Activated naive CD8-positive, alpha-beta T cell treated with anti-CD3 and anti-CD28 coated beads, Interleukin-2, amount 50 U/mL, for 24 hours (primary cell): ENCODE measurements around the gene TP53.

Experiments
- ATAC-seq: fragments of 150-1000 bp; cut with Tn5 transposase; one replicate; pipeline ENCODE4 v1.10.0; 2021
- DNase-seq: peaks from one replicate; pipeline ENCODE4 v3.0.0; 2021
- H3K27ac Mint-ChIP-seq: one replicate; pipeline ENCODE4 v1.8.0; 2021; ENCODE audit warnings: mild to moderate bottlenecking, mixed read lengths
- H3K27me3 Mint-ChIP-seq: one replicate; pipeline ENCODE4 v1.8.0; 2021; ENCODE audit warnings: mixed read lengths
- H3K36me3 Mint-ChIP-seq: one replicate; pipeline ENCODE4 v1.8.0; 2021; ENCODE audit warnings: low read depth, mixed read lengths
- H3K4me1 Mint-ChIP-seq: one replicate; pipeline ENCODE4 v1.8.0; 2021; ENCODE audit warnings: mixed read lengths
- H3K4me3 Mint-ChIP-seq: one replicate; pipeline ENCODE4 v1.8.0; 2021; ENCODE audit warnings: mild to moderate bottlenecking, moderate library complexity, mixed read lengths
- H3K9me3 Mint-ChIP-seq: one replicate; pipeline ENCODE4 v1.8.0; 2021; ENCODE audit warnings: mixed read lengths

TP53 gene

DNA sequence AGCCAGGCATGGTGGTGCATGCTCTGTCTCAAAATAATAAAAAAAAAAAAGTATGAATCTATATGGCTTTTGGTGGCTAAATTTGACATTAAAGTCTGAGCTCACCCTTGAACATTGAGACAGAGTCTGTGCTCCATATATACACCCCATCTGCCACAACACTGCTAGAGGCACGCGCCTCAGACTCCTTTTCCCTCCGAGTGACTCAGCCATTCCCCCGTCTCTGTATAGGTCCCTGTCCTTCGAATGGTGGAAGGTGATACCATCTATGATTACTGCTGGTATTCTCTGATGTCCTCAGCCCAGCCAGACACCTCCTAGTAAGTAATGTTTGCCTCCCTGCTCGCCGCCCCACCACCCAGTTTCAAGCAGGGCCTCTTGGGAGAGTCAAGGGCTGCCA is 13.2 kb upstream of the TP53 start:
- Mint-ChIP-seq H3K9me3 (no peaks in the 10 kb centered on the region), H3K4me1 (peaks cover 13% of the 10 kb centered on the region), H3K27ac (no peak overlapping the region), H3K36me3 (peaks cover 39% of the 10 kb centered on the region), H3K4me3 (no peak overlapping the region), H3K27me3 (peaks cover 14% of the 10 kb centered on the region)
- ATAC-seq (no peak), DNase-seq (no peak)

DNA sequence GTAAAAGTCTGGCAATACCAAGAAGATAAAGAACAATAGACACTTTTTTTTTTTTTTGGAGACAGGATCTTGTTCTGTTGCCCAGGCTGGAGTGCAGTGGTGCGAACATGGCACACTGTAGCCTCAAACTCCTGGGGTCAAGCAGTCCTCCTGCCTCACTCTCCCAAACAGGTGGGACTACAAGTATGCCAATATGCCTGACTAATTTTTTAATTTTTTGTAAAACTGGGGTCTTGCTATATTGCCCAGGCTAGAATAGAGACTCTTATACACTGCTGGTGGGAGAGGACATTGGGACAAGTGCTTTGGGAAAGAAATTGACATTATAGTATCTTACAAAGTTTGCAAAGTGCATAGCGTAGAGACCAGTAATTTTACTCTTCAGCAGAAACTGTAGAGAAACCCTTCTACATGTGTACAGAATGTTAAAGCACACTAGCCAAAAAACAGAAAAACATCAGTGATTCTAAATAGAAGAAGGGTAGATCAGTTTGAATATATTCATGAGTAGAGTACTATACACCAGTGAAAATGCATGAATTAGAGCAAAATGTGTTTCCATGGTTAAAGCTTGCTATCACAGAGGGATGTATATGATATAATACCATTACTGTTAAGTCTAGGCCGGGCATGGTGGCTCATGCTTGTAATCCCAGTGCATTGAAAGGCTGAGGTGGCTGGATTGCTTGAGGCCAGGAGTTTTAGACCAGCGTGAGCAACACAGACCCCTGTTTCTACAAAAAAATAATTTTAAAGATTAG is 10.7 kb upstream of the TP53 start:
- ATAC-seq (no peak), DNase-seq (no peak)
- Mint-ChIP-seq H3K9me3 (no peaks in the 10 kb centered on the region), H3K27ac (no peak overlapping the region), H3K4me1 (no peaks in the 10 kb centered on the region), H3K36me3 (peaks cover 54% of the 10 kb centered on the region), H3K27me3 (no peaks in the 10 kb centered on the region), H3K4me3 (no peak overlapping the region)

DNA sequence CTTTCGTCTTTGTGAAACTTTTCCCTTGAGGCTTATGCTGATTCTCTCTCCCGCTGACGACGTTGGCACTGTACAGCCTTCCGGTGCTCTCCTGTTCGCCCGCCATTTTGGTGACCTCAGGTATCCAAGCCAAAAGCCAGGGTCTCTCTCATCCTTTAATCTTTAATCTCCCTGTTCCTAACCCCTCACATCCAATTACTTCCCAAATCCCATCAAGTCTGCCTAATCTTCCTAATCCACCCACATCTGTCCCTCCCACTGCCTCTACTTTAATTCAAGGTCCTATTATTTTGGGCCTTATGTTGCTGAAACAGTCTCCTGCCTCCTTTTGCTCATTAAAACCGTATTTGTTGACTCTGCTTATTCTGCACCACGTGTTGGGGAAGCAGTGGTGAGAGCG is 8.3 kb upstream of the TP53 start:
- Mint-ChIP-seq H3K36me3 (peaks cover 54% of the 10 kb centered on the region), H3K9me3 (no peaks in the 10 kb centered on the region), H3K4me3 (no peak overlapping the region), H3K4me1 (no peaks in the 10 kb centered on the region), H3K27ac (no peak overlapping the region), H3K27me3 (no peaks in the 10 kb centered on the region)
- ATAC-seq = no peak
- no peak for DNase-seq

DNA sequence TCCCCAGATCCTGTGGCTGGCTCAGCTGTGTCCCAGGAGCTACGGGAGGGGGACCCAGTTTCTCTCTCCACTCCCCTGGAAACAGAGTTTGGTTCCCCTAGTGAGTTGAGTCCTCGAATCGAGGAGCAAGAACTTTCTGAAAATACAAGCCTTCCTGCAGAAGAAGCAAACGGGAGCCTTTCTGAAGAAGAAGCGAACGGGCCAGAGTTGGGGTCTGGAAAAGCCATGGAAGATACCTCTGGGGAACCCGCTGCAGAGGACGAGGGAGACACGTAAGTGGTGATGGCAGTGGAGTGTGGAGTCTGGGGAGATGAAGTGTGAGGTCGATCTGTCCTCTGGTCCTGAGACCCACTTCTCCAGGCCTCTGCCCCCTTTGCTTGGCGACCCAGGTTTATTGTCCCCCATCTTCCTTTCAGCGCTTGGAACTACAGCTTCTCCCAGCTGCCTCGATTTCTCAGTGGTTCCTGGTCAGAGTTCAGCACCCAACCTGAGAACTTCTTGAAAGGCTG is 1.6 kb upstream of the TP53 start:
- Mint-ChIP-seq H3K27me3 (no peaks in the 10 kb centered on the region), H3K27ac (peak overlapping the region; percentile 96)

DNA sequence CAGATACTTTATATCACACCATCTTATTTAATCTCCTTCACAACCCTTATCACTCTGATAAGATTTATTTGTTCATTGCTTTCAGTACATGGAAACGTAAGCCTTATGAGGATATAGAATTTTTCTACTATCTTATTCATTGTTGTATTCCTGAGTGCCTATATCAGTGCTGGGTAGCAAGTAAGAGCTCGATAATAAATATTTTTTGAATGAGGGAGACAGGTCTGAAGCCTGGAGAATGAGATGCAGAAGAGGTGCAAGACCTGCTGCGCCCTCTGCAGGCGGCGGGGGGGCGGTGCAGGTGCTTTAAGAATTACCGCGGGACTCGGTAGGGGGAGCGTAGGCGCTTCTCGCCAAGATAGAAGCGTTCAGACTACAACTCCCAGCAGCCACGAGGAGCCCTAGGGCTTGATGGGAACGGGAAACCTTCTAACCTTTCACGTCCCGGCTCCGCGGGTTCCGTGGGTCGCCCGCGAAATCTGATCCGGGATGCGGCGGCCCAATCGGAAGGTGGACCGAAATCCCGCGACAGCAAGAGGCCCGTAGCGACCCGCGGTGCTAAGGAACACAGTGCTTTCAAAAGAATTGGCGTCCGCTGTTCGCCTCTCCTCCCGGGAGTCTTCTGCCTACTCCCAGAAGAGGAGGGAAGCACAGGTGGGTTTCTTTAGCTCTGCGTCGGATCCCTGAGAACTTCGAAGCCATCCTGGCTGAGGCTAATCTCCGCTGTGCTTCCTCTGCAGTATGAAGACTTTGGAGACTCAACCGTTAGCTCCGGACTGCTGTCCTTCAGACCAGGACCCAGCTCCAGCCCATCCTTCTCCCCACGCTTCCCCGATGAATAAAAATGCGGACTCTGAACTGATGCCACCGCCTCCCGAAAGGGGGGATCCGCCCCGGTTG is 868 bp upstream of the TP53 start, which contains the start of gene WRAP53:
WRAP53 (plus strand) TSS at position 570 of the 900 bp plus-strand sequence; CDS start at position 742, 172 bp downstream.
- Mint-ChIP-seq H3K4me1 (peaks cover 46% of the 10 kb centered on the region), H3K4me3 (peak within 1 kb of the TSS; percentile 92), H3K36me3 (peaks cover 43% of the 10 kb centered on the region), H3K9me3 (no peaks in the 10 kb centered on the region), H3K27me3 (no peaks in the 10 kb centered on the region), H3K27ac (peak within 1 kb of the TSS; percentile 96)
- DNase-seq = peak; percentile 96
- peak; percentile 89 for ATAC-seq

More for the DNA sequence above, 1.6 kb upstream of the TP53 start:
- ATAC-seq = no peak
- Mint-ChIP-seq H3K4me1 (peaks cover 43% of the 10 kb centered on the region), H3K4me3 (peak overlapping the region; percentile 92), H3K36me3 (peaks cover 45% of the 10 kb centered on the region), H3K9me3 (no peaks in the 10 kb centered on the region)
- DNase-seq = no peak

DNA sequence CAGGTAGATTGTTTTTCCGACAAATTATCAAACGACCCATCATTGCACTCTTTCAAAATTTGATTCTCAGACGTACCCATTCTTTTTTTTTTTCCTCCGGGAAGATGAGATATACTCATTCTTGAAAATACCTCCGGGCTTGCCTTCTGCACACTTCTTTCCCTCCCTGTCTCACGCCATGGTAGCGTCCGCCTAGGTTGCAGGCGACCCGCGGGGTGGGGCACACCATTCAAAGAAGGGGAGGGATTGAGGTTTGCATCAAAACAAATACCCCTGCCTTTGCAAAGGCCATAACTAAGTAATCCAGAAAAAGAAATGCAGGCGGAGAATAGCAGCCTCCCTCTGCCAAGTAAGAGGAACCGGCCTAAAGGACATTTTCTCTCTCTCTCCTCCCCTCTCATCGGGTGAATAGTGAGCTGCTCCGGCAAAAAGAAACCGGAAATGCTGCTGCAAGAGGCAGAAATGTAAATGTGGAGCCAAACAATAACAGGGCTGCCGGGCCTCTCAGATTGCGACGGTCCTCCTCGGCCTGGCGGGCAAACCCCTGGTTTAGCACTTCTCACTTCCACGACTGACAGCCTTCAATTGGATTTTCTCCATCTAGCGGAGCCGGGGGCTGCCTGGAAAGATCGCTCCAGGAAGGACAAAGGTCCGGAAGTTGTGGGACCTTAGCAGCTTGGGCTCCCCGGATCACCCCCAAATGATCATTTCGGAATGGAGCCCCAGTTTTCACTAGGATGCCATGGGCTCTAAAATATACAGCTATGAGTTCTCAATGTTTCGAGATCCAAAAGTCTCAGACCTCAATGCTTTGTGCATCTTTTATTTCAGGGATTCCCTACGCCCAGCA is 843 bp downstream of the TP53 start:
- Mint-ChIP-seq H3K4me1 (peaks cover 50% of the 10 kb centered on the region), H3K27me3 (no peaks in the 10 kb centered on the region), H3K4me3 (peak overlapping the region; percentile 92), H3K36me3 (peaks cover 37% of the 10 kb centered on the region), H3K9me3 (no peaks in the 10 kb centered on the region), H3K27ac (peak overlapping the region; percentile 96)
- ATAC-seq = peak; percentile 31
- DNase-seq = peak; percentile 77

DNA sequence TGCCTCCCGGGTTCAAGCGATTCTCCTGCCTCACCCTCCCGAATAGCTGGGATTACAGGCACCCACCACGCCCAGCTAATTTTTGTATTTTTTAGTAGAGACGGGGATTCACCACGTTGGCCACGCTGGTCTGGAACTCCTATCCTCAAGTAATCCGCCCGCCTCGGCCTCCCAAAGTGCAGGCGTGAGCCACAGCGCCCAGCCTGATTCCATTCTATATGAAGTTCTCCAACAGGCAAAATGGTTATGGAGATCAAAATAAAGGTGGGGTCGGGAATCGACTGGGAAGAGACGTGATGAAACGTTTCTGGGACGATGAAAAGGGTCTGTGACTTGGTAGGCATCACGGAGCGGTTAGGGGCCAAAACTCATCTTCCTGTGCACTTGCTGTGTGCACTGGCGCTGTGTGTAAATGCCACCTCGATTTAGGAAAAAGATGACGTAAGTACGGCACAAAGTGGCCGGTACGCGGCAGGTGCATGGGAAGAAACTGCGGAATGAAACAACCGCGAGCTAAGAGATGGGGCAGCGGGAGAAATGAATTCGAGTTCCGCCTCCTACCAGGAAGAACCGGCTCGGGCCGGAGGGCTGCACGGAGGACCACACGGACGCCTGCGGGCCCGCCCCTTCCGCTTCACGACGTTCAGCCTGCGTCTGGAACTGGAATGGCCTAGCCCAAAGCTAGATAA is 1.6 kb downstream of the TP53 start:
- peak; percentile 62 for ATAC-seq
- H3K4me3 Mint-ChIP-seq = peak overlapping the region; percentile 92
- peak overlapping the region; percentile 96 for H3K27ac Mint-ChIP-seq
- H3K36me3 Mint-ChIP-seq = peaks cover 33% of the 10 kb centered on the region
- H3K9me3 Mint-ChIP-seq = no peaks in the 10 kb centered on the region
- peaks cover 50% of the 10 kb centered on the region for H3K4me1 Mint-ChIP-seq
- H3K27me3 Mint-ChIP-seq = no peaks in the 10 kb centered on the region
- DNase-seq = peak; percentile 91

DNA sequence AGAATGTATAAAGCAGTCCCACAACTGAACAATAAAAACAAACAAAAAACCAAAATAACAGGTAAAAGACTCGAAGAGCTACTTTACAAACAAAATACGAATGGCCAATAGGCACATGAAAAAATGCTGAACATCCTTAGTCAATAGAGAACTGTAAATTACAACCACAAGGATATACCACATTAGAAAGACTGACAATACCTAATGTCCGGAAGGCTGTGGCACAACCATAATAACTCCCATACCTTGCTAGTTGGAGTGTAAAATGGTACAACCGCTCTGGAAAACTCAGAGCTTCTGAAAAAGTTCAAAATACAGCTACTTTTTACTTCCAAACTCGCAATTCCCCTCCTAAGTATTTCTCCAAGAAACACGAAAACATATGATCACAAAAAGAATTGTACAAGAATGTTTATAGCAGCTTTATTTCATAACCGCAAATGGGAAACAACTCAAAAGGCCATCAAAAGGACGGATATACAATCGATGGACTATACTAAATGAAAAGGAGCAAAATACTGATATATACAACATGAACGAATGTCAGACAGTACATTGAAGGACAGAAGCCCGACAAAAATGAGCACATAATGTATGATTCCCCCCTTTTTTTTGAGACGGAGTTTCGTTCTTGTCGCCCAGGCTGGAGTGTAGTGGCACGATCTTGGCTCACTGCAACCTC is 2.3 kb downstream of the TP53 start:
- Mint-ChIP-seq H3K27ac (peak overlapping the region; percentile 96), H3K9me3 (no peaks in the 10 kb centered on the region), H3K36me3 (peaks cover 29% of the 10 kb centered on the region), H3K27me3 (no peaks in the 10 kb centered on the region), H3K4me1 (peaks cover 45% of the 10 kb centered on the region), H3K4me3 (peak overlapping the region; percentile 92)
- DNase-seq = no peak
- no peak for ATAC-seq

DNA sequence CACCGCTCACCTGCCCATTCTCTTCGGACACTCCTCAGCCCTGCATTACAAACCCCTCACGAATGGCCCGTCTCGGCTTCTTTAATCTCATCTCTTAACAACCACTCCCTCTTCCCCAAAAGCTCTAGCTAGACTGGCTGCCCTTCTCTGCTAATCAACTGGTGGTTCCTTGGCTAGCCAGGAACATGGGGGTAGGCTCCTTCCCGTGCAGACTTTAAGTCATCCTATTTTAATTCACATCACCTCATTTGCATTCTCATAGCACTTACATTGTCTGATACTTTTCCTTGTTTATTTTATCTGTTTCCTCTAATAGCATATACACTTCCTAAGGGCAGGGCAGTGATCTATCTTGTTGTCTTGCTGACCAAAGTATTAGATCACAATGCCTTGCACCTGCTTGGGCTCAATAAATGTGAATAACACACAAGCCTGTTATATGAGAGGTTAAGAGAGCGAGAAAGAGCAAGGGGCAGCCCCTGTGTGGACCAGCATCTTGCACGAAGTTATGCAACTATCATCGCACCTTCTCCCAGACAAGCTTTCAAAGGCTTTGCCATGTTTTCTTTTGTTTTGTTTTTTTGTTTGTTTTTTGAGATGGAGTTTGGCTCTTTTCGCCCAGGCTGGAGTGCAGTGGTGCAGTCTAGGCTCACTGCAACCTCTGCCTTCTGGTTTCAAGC is 9.8 kb downstream of the TP53 start:
- peaks cover 5% of the 10 kb centered on the region for H3K9me3 Mint-ChIP-seq
- H3K36me3 Mint-ChIP-seq = peaks cover 30% of the 10 kb centered on the region
- H3K27me3 Mint-ChIP-seq = no peaks in the 10 kb centered on the region
- no peak overlapping the region for H3K4me3 Mint-ChIP-seq
- peaks cover 2% of the 10 kb centered on the region for H3K4me1 Mint-ChIP-seq
- ATAC-seq = no peak
- H3K27ac Mint-ChIP-seq = no peak overlapping the region
- DNase-seq = no peak

DNA sequence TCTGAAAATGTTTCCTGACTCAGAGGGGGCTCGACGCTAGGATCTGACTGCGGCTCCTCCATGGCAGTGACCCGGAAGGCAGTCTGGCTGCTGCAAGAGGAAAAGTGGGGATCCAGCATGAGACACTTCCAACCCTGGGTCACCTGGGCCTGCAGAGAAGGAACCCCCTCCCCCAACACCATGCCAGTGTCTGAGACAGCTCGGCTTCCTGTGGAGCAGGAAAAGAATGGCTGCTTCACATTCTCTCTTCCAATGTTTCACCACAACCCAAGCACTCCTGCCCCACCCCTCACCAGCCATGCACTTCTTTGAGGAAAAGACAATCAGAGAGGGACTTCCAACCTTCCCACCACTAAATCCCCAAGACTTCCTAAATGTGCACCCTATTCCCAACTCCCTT is 10.8 kb downstream of the TP53 start:
- no peak for ATAC-seq
- DNase-seq = no peak
- no peaks in the 10 kb centered on the region for H3K4me1 Mint-ChIP-seq
- no peak overlapping the region for H3K4me3 Mint-ChIP-seq
- peaks cover 33% of the 10 kb centered on the region for H3K36me3 Mint-ChIP-seq
- H3K27ac Mint-ChIP-seq = no peak overlapping the region
- peaks cover 5% of the 10 kb centered on the region for H3K9me3 Mint-ChIP-seq
- no peaks in the 10 kb centered on the region for H3K27me3 Mint-ChIP-seq

DNA sequence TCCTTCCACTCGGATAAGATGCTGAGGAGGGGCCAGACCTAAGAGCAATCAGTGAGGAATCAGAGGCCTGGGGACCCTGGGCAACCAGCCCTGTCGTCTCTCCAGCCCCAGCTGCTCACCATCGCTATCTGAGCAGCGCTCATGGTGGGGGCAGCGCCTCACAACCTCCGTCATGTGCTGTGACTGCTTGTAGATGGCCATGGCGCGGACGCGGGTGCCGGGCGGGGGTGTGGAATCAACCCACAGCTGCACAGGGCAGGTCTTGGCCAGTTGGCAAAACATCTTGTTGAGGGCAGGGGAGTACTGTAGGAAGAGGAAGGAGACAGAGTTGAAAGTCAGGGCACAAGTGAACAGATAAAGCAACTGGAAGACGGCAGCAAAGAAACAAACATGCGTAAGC is 12.4 kb downstream of the TP53 start:
- peaks cover 39% of the 10 kb centered on the region for H3K36me3 Mint-ChIP-seq
- H3K9me3 Mint-ChIP-seq = peaks cover 5% of the 10 kb centered on the region
- ATAC-seq (no peak), DNase-seq (no peak)
- H3K4me3 Mint-ChIP-seq = no peak overlapping the region
- H3K27me3 Mint-ChIP-seq = no peaks in the 10 kb centered on the region
- no peaks in the 10 kb centered on the region for H3K4me1 Mint-ChIP-seq
- no peak overlapping the region for H3K27ac Mint-ChIP-seq

DNA sequence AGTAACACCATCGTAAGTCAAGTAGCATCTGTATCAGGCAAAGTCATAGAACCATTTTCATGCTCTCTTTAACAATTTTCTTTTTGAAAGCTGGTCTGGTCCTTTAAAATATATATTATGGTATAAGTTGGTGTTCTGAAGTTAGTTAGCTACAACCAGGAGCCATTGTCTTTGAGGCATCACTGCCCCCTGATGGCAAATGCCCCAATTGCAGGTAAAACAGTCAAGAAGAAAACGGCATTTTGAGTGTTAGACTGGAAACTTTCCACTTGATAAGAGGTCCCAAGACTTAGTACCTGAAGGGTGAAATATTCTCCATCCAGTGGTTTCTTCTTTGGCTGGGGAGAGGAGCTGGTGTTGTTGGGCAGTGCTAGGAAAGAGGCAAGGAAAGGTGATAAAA is 14.1 kb downstream of the TP53 start:
- no peak overlapping the region for H3K4me3 Mint-ChIP-seq
- DNase-seq = peak; percentile 45
- H3K27me3 Mint-ChIP-seq = no peaks in the 10 kb centered on the region
- H3K27ac Mint-ChIP-seq = no peak overlapping the region
- no peak for ATAC-seq
- peaks cover 39% of the 10 kb centered on the region for H3K36me3 Mint-ChIP-seq
- H3K9me3 Mint-ChIP-seq = peaks cover 5% of the 10 kb centered on the region
- no peaks in the 10 kb centered on the region for H3K4me1 Mint-ChIP-seq

DNA sequence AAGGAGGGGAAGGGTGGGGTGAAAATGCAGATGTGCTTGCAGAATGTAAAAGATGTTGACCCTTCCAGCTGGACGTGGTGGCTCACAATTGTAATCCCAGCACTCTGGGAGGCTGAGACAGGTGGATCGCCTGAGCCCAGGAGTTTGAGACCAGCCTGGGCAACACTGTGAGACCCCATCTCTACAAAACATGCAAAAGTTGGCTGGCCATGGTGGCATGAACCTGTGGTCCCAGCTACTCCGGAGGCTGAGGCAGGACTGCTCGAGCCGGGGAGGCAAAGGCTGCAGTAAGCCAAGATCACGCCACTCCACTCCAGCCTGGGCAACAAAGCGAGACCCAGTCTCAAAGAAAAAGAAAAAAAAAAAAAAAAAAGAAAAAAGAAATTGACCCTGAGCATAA is 18.8 kb downstream of the TP53 start:
- no peaks in the 10 kb centered on the region for H3K4me1 Mint-ChIP-seq
- no peak overlapping the region for H3K27ac Mint-ChIP-seq
- no peak for ATAC-seq
- no peak overlapping the region for H3K4me3 Mint-ChIP-seq
- no peaks in the 10 kb centered on the region for H3K27me3 Mint-ChIP-seq
- DNase-seq = no peak
- H3K36me3 Mint-ChIP-seq = peaks cover 16% of the 10 kb centered on the region
- H3K9me3 Mint-ChIP-seq = no peaks in the 10 kb centered on the region
